IPS-15b (cell line): ENCODE results near the gene PLN.

Experiments
- H3K27me3 ChIP-seq: one replicate; pipeline ENCODE4 v1.6.1; 2013; ENCODE audit warnings: low read length; ENCODE audit not compliant: control insufficient read depth, insufficient read depth
- H3K36me3 ChIP-seq: one replicate; pipeline ENCODE4 v1.6.1; 2013; ENCODE audit warnings: low read length; ENCODE audit not compliant: control insufficient read depth, insufficient read depth
- H3K4me1 ChIP-seq: one replicate; pipeline ENCODE4 v1.6.1; 2013; ENCODE audit warnings: mild to moderate bottlenecking, low read length; ENCODE audit not compliant: control insufficient read depth, insufficient read depth
- H3K4me3 ChIP-seq: one replicate; pipeline ENCODE4 v1.5.1; 2013; ENCODE audit warnings: low read depth, low read length
- H3K9ac ChIP-seq: one replicate; pipeline ENCODE4 v1.6.1; 2013; ENCODE audit warnings: low read depth, mild to moderate bottlenecking, low read length
- H3K9me3 ChIP-seq: one replicate; pipeline ENCODE4 v1.6.1; 2013; ENCODE audit warnings: mild to moderate bottlenecking, low read length; ENCODE audit not compliant: control insufficient read depth, insufficient read depth

Gene PLN

DNA sequence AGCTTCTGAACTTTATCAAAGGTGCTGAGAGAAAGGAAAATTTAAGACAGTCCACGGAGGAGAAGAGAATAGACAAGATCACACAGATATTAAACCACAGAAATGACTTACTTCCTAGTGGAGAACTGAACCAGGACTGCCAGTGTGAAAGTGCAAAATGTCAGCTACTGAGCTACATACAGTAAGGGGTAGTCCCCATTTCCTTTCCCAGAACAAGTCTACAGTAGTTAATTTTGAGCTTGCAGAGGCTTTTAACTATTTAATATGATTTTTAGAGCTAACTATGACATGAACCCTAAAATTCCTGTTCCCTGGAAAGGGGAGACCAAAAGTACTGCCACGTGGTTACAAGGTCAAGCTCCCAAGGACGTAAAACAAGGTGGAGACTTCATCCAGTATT, 58.2 kb downstream of the PLN start:
- no peaks in the 10 kb centered on the region for H3K36me3 ChIP-seq
- no peak overlapping the region for H3K9ac ChIP-seq
- H3K4me3 ChIP-seq, result no peak overlapping the region
- H3K27me3 ChIP-seq, result no peaks in the 10 kb centered on the region
- H3K4me1 ChIP-seq, result no peaks in the 10 kb centered on the region
- no peaks in the 10 kb centered on the region for H3K9me3 ChIP-seq

DNA sequence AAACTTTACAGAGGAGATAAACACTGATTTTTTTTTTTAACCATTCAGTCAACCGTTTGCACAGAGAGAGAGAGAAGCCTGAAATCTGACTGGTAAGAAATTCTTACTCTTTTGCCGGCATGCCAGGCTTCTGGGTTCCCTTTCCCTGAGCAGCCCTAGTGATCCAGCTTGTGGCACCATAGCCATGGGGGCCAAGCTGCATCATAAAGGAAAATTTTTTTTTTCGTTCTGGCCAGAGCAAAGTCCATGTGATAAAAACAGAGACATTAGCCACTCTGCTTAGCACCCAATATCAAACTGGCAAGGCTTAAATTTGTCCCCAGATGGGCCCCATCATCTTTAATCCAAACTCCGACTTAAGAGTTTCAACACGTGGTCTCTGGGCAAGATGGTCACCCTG, 58.8 kb downstream of the PLN start:
- no peaks in the 10 kb centered on the region for H3K27me3 ChIP-seq
- no peaks in the 10 kb centered on the region for H3K36me3 ChIP-seq
- H3K9ac ChIP-seq, result no peak overlapping the region
- H3K4me1 ChIP-seq, result no peaks in the 10 kb centered on the region
- H3K4me3 ChIP-seq, result no peak overlapping the region
- no peaks in the 10 kb centered on the region for H3K9me3 ChIP-seq
